Caki2 (cell line): Measurements from ENCODE around the gene SH2D6. TPM values are rescaled to one million over a fixed set of nuclear protein-coding genes. Genes with fewer than 3 reads are reported as not detected.
A peak's percentile ranks its signal among the peaks of the same experiment; 100 is the strongest.
"Not testable (repeated sequence)": the region's sequence is repeated elsewhere in the genome, so short reads cannot be mapped to it uniquely, and the experiment has no call there.

Experiments
- DNase-seq: peaks from one replicate; pipeline ENCODE4 v3.0.0-alpha.2; 2015; ENCODE audit warnings: low read depth
- in situ Hi-C: cut with HindIII; loops from 2 replicates; pipeline ENCODE4 v1.10.0; 2016; ENCODE audit warnings: low sequenced_read_pairs, low pct_unique_long_range_greater_than_20kb, mixed read lengths
- total RNA-seq: library from RNA; depleted of rRNA; stranded (reverse); fragments of >200 nt; shearing (Covaris generic); gene quantifications from 2 replicates; pipeline ENCODE4 v1.2.3, GENCODE V29; 2014; ENCODE audit warnings: low replicate concordance; rRNA removed

SH2D6 gene
- 0.44 TPM in 1 of 2 replicates, not detected in the other for total RNA-seq

GRCh38 chr2:85418132-85419008 is at the start of gene SH2D6:
SH2D6 (plus strand) TSS chr2:85418714; CDS start chr2:85429466, 10,752 bp downstream.
- in situ Hi-C loops: no loop called here
- DNase-seq: peak; percentile 92

GRCh38 chr2:85368921-85369320 is 49.6 kb upstream of the SH2D6 start:
- no peak for DNase-seq
- in situ Hi-C loops: no loop called here

GRCh38 chr2:85369500-85369899 is 49.0 kb upstream of the SH2D6 start:
- no peak for DNase-seq
- in situ Hi-C loops: no loop called here

GRCh38 chr2:85371045-85371444 is 47.5 kb upstream of the SH2D6 start:
- DNase-seq: no peak
- in situ Hi-C loops: no loop called here

GRCh38 chr2:85376291-85377065 is 42.0 kb upstream of the SH2D6 start:
- no peak for DNase-seq
- in situ Hi-C loops: no loop called here

- DNase-seq: no peak
- in situ Hi-C loops: no loop called here
Measured at GRCh38 chr2:85377083-85377482, 41.4 kb upstream of the SH2D6 start.

- in situ Hi-C loops: no loop called here
- no peak for DNase-seq
Measured at GRCh38 chr2:85378257-85378656, 40.3 kb upstream of the SH2D6 start.

GRCh38 chr2:85380048-85380447 is 38.5 kb upstream of the SH2D6 start:
- DNase-seq: no peak
- in situ Hi-C loops: no loop called here

- in situ Hi-C loops: not testable (repeated sequence)
Measured at GRCh38 chr2:85383151-85383550, 35.4 kb upstream of the SH2D6 start.

GRCh38 chr2:85383850-85384249 is 34.7 kb upstream of the SH2D6 start:
- DNase-seq: no peak
- in situ Hi-C loops: no loop called here

More at GRCh38 chr2:85383151-85383550, 35.4 kb upstream of the SH2D6 start:
- not testable (repeated sequence) for DNase-seq

- DNase-seq: no peak
- in situ Hi-C loops: no loop called here
Measured at GRCh38 chr2:85385746-85386145, 32.8 kb upstream of the SH2D6 start.

GRCh38 chr2:85387754-85388153 is 30.8 kb upstream of the SH2D6 start:
- in situ Hi-C loops: no loop called here
- no peak for DNase-seq

- in situ Hi-C loops: no loop called here
- DNase-seq: no peak
Measured at GRCh38 chr2:85388878-85389538, 29.5 kb upstream of the SH2D6 start.

GRCh38 chr2:85390941-85391669 is 27.4 kb upstream of the SH2D6 start:
- DNase-seq: no peak
- in situ Hi-C loops: no loop called here

- no peak for DNase-seq
- in situ Hi-C loops: no loop called here
Measured at GRCh38 chr2:85393836-85394235, 24.7 kb upstream of the SH2D6 start.

- in situ Hi-C loops: no loop called here
Measured at GRCh38 chr2:85394261-85394681, 24.2 kb upstream of the SH2D6 start.

GRCh38 chr2:85394976-85395375 is 23.5 kb upstream of the SH2D6 start:
- in situ Hi-C loops: no loop called here

More at GRCh38 chr2:85394261-85394681, 24.2 kb upstream of the SH2D6 start:
- DNase-seq: no peak

GRCh38 chr2:85395912-85396475 is 22.5 kb upstream of the SH2D6 start:
- no peak for DNase-seq

More at GRCh38 chr2:85394976-85395375, 23.5 kb upstream of the SH2D6 start:
- DNase-seq: no peak

More at GRCh38 chr2:85395912-85396475, 22.5 kb upstream of the SH2D6 start:
- in situ Hi-C loops: no loop called here
